ENCODE data around the gene IPMK. TPM values are rescaled to one million over a fixed set of nuclear protein-coding genes. Genes with fewer than 3 reads are reported as not detected.

The IPMK gene
- total and polyA plus RNA-seq, 9 of the 15 experiments (the other 6 are each of a cell fraction or from before 2014, with no cell fraction given): 0.98 to 4.4 (median 2.7) TPM

DNA sequence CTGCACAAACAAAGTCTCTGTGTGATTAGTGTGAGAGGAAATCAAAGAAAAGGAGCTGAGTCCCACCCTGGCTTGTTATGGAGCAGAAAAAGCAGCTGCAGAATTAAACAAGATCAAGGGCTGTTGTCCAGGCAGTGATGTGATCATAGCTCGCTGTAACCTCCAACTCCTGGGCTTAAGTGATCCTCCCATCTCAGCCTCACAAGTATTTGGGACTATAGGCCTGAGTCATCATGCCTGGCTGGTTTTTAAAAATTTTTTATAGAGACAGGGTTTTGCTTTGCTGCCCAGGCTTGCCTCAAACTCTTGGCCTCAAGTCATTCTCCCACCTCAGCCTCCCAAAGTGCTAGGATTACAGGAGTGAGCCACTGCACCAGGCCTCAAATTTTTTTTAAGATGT lies 88.9 kb downstream of the IPMK start:
- ATAC-seq (peak; percentile 41), DNase-seq (ENCODE audit: extremely low read depth in 1 of 4, low spot score in 3 of 4) (peak in 1 of 4 experiments; percentile 19), FAIRE-seq (peak; percentile 51)
- no peak overlapping the region for H3K4me3 ChIP-seq
- H3K36me3 ChIP-seq (ENCODE audit: control insufficient read depth, insufficient read depth, low read length): no peaks in the 10 kb centered on the region
- CTCF ChIA-PET (ENCODE audit: low intra/inter-chr PET ratio): interaction anchor here (1.6 to 5.0 kb wide), 3 partner anchors 109 to 206 kb away, joined by 6 to 66 read pairs (median 10); partner anchors contain the start of gene TFAM
- no peaks in the 10 kb centered on the region for H4K20me1 ChIP-seq (replicated peaks; ENCODE audit: control insufficient read depth, insufficient read depth, low read length)
- POLR2A ChIA-PET: interaction anchor here (0.8 to 1.1 kb wide), 3 partner anchors 9 to 112 kb away, joined by 3 read pairs; no protein-coding TSS in a partner anchor
- WGBS (ENCODE audit: insufficient coverage, low coverage, missing lambda C conversion rate): 0% methylated on average over 1 of the region's 1 CpG
- H3K4me1 ChIP-seq (replicated peaks in 1 of 2; ENCODE audit: control insufficient read depth in 2 of 2, insufficient read depth in 2 of 2, low read length in 2 of 2): peaks cover 0 to 16% of the 10 kb centered on the region in 2 experiments; a peak in 2 of 5 replicates
- H3K9me3 ChIP-seq (replicated peaks; ENCODE audit: control insufficient read depth, insufficient read depth, low read depth, low read length): no peaks in the 10 kb centered on the region
- intact Hi-C loops (cut with micrococcal nuclease) (loop anchor here (5.0 to 10.0 kb wide), 3 partner anchors 88 to 1443 kb away; partner anchors contain the start of genes CISD1 and IPMK), in situ Hi-C loops (cut with MboI) (no loop called here)
- peak overlapping the region; percentile 48; the same call in 2 of the 3 replicates for H3K27ac ChIP-seq (ENCODE audit: extremely low read depth, low read depth, low read length)
- H3K9me1 ChIP-seq (ENCODE audit: control insufficient read depth, insufficient read depth, low read length): peaks cover 4% of the 10 kb centered on the region
- H2AFZ ChIP-seq (ENCODE audit: low read depth, low read length): no peak overlapping the region
- BruUV-seq (replicated peaks): no TSS peak
- no peaks in the 10 kb centered on the region for H3K27me3 ChIP-seq (ENCODE audit: control insufficient read depth in 2 of 2, insufficient read depth in 2 of 2, low read length in 2 of 2)
- no peaks in the 10 kb centered on the region for H3K79me2 ChIP-seq (ENCODE audit: control insufficient read depth, insufficient read depth, low read length)
- TF ChIP-seq, protein P1, sequence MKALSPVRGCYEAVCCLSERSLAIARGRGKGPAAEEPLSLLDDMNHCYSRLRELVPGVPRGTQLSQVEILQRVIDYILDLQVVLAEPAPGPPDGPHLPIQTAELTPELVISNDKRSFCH (CRISPR knock-in tag; IDR thresholded peaks at IDR 0.05): no peak
- TF ChIP-seq, protein P1 (tag; IDR thresholded peaks at IDR 0.05): no peak
- TF ChIP-seq SRSF3 (IDR thresholded peaks at IDR 0.05; ENCODE audit: insufficient read depth, low read length) (no peak), SRSF1 (IDR thresholded peaks at IDR 0.05; ENCODE audit: low read depth, low read length) (no peak), NFE2 (IDR thresholded peaks at IDR 0.05; ENCODE audit: low read depth) (peak; percentile 16; the same call in 1 of the 2 replicates), TSC22D4 (tag; IDR thresholded peaks at IDR 0.05) (no peak), MAFK (IDR thresholded peaks at IDR 0.05; ENCODE audit: low read length) (0 out of 2 replicates have a peak, but pooled peaks have one; percentile 7), ESRRB (CRISPR knock-in tag; IDR thresholded peaks at IDR 0.05; ENCODE audit: borderline replicate concordance) (no peak), RBM25 (IDR thresholded peaks at IDR 0.05; ENCODE audit: low read depth, low read length, severe bottlenecking) (peak; percentile 8)
- TF ChIP-seq, protein P2, sequence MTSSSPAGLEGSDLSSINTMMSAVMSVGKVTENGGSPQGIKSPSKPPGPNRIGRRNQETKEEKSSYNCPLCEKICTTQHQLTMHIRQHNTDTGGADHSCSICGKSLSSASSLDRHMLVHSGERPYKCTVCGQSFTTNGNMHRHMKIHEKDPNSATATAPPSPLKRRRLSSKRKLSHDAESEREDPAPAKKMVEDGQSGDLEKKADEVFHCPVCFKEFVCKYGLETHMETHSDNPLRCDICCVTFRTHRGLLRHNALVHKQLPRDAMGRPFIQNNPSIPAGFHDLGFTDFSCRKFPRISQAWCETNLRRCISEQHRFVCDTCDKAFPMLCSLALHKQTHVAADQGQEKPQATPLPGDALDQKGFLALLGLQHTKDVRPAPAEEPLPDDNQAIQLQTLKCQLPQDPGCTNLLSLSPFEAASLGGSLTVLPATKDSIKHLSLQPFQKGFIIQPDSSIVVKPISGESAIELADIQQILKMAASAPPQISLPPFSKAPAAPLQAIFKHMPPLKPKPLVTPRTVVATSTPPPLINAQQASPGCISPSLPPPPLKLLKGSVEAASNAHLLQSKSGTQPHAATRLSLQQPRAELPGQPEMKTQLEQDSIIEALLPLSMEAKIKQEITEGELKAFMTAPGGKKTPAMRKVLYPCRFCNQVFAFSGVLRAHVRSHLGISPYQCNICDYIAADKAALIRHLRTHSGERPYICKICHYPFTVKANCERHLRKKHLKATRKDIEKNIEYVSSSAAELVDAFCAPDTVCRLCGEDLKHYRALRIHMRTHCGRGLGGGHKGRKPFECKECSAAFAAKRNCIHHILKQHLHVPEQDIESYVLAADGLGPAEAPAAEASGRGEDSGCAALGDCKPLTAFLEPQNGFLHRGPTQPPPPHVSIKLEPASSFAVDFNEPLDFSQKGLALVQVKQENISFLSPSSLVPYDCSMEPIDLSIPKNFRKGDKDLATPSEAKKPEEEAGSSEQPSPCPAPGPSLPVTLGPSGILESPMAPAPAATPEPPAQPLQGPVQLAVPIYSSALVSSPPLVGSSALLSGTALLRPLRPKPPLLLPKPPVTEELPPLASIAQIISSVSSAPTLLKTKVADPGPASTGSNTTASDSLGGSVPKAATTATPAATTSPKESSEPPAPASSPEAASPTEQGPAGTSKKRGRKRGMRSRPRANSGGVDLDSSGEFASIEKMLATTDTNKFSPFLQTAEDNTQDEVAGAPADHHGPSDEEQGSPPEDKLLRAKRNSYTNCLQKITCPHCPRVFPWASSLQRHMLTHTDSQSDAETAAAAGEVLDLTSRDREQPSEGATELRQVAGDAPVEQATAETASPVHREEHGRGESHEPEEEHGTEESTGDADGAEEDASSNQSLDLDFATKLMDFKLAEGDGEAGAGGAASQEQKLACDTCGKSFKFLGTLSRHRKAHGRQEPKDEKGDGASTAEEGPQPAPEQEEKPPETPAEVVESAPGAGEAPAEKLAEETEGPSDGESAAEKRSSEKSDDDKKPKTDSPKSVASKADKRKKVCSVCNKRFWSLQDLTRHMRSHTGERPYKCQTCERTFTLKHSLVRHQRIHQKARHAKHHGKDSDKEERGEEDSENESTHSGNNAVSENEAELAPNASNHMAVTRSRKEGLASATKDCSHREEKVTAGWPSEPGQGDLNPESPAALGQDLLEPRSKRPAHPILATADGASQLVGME (CRISPR knock-in tag; IDR thresholded peaks at IDR 0.05): no peak
- no peak overlapping the region for H3K9ac ChIP-seq (ENCODE audit: insufficient read depth in 1 of 2, low read depth in 2 of 2, low read length in 2 of 2)
- no peak overlapping the region for H3K4me2 ChIP-seq (ENCODE audit: insufficient read depth, low read length)
